ENCODE data around the gene HABP4.

Gene HABP4

GRCh38 chr9:96440671-96441199 is 9.2 kb upstream of the HABP4 start:
- no peak for DNase-seq
- Mint-ChIP-seq H3K9me3 (no peaks in the 10 kb centered on the region), H3K4me3 (no peak overlapping the region), H3K36me3 (ENCODE audit: low read depth) (no peaks in the 10 kb centered on the region), H3K27ac (no peak overlapping the region), H3K27me3 (ENCODE audit: low read depth, poor library complexity) (peaks cover 3% of the 10 kb centered on the region), H3K4me1 (no peaks in the 10 kb centered on the region)
- TF ChIP-seq, protein P1, sequence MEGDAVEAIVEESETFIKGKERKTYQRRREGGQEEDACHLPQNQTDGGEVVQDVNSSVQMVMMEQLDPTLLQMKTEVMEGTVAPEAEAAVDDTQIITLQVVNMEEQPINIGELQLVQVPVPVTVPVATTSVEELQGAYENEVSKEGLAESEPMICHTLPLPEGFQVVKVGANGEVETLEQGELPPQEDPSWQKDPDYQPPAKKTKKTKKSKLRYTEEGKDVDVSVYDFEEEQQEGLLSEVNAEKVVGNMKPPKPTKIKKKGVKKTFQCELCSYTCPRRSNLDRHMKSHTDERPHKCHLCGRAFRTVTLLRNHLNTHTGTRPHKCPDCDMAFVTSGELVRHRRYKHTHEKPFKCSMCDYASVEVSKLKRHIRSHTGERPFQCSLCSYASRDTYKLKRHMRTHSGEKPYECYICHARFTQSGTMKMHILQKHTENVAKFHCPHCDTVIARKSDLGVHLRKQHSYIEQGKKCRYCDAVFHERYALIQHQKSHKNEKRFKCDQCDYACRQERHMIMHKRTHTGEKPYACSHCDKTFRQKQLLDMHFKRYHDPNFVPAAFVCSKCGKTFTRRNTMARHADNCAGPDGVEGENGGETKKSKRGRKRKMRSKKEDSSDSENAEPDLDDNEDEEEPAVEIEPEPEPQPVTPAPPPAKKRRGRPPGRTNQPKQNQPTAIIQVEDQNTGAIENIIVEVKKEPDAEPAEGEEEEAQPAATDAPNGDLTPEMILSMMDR (IDR thresholded peaks at IDR 0.05): no peak

GRCh38 chr9:96441798-96442445 is 8.0 kb upstream of the HABP4 start:
- TF ChIP-seq, protein P1 (IDR thresholded peaks at IDR 0.05): no peak
- H3K27ac Mint-ChIP-seq: no peak overlapping the region
- H3K4me1 Mint-ChIP-seq: no peaks in the 10 kb centered on the region
- no peak overlapping the region for H3K4me3 Mint-ChIP-seq
- no peaks in the 10 kb centered on the region for H3K9me3 Mint-ChIP-seq
- peaks cover 8% of the 10 kb centered on the region for H3K27me3 Mint-ChIP-seq (ENCODE audit: low read depth, poor library complexity)
- no peaks in the 10 kb centered on the region for H3K36me3 Mint-ChIP-seq (ENCODE audit: low read depth)
- DNase-seq: no peak

- TF ChIP-seq, protein P1 (IDR thresholded peaks at IDR 0.05): no peak
- Mint-ChIP-seq H3K4me3 (no peak overlapping the region), H3K9me3 (no peaks in the 10 kb centered on the region), H3K36me3 (ENCODE audit: low read depth) (no peaks in the 10 kb centered on the region), H3K27ac (no peak overlapping the region), H3K27me3 (ENCODE audit: low read depth, poor library complexity) (peaks cover 13% of the 10 kb centered on the region), H3K4me1 (no peaks in the 10 kb centered on the region)
- no peak for DNase-seq
These were observed 7.5 kb upstream of the HABP4 start for GRCh38 chr9:96442491-96442890.

DNA sequence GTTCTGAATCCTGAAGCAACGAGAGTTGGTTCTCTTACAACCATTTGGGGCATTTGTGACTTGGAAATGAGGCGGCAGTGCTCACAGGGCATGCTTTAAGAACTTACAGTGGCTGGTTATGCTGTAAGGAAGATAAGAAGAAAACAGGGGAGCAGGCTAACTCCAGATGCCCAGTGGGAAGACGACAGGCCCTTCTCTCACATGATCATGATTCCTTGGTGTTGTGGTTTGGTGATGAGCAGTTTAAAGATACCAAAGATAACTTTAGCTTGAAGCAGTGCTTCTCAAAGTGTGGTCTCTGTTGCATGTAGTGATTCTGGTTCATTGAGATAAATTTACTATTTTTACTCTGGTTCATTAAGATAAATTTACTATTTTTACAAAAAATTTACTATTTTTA is 2.6 kb upstream of the HABP4 start:
- Mint-ChIP-seq H3K4me1 (peaks cover 22% of the 10 kb centered on the region), H3K4me3 (no peak overlapping the region), H3K27me3 (ENCODE audit: low read depth, poor library complexity) (peaks cover 25% of the 10 kb centered on the region), H3K9me3 (no peaks in the 10 kb centered on the region), H3K36me3 (ENCODE audit: low read depth) (no peaks in the 10 kb centered on the region), H3K27ac (no peak overlapping the region)
- TF ChIP-seq, protein P1 (IDR thresholded peaks at IDR 0.05): no peak
- no peak for DNase-seq

GRCh38 chr9:96448546-96449170 is 1.3 kb upstream of the HABP4 start:
- Mint-ChIP-seq H3K36me3 (ENCODE audit: low read depth) (no peaks in the 10 kb centered on the region), H3K9me3 (no peaks in the 10 kb centered on the region), H3K4me1 (peaks cover 27% of the 10 kb centered on the region), H3K27me3 (ENCODE audit: low read depth, poor library complexity) (peaks cover 25% of the 10 kb centered on the region), H3K4me3 (peak overlapping the region; percentile 78), H3K27ac (no peak overlapping the region)
- no peak for DNase-seq
- TF ChIP-seq, protein P1 (IDR thresholded peaks at IDR 0.05): no peak

DNA sequence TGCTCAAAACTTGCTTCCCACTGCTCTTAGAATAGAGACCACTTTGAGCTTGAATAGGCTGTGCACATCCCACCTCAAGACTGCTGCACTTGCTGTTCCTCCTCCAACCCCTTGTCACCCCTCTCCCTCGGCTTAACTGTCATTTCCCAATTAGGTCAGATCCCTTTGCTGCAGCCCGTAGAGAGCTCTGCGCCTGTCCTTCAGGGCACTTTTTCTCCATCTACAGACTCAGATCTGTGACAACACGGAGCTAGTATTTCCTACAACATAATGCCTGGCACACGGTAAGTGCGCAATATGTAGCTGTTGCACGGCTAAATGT is 485 bp upstream of the HABP4 start:
- Mint-ChIP-seq H3K36me3 (ENCODE audit: low read depth) (no peaks in the 10 kb centered on the region), H3K4me1 (peaks cover 30% of the 10 kb centered on the region), H3K27ac (no peak overlapping the region), H3K27me3 (ENCODE audit: low read depth, poor library complexity) (peaks cover 25% of the 10 kb centered on the region), H3K4me3 (peak overlapping the region; percentile 78), H3K9me3 (no peaks in the 10 kb centered on the region)
- TF ChIP-seq, protein P1 (IDR thresholded peaks at IDR 0.05): no peak
- no peak for DNase-seq

Data from nephron progenitor cell (in vitro differentiated cells).